ENCODE data around the gene WDR86.

- TF ChIP-seq POLR2AphosphoS5 (IDR thresholded peaks at IDR 0.05; ENCODE audit: insufficient read depth in 1 of 2, low read depth in 1 of 2) (no peak), POLR2A (IDR thresholded peaks at IDR 0.05) (no peak)
Observed at GRCh38 chr7:151406051-151406875, 3.6 kb downstream of the WDR86 start.

All from vagina (tissue), 2 donors.